Measurements from ENCODE around the gene CIB2. TPM values are rescaled to one million over a fixed set of nuclear protein-coding genes. Genes with fewer than 3 reads are reported as not detected.

CIB2 gene
- total RNA-seq, 1 donor from 2014 or later: 9.6 TPM

- Mint-ChIP-seq H3K9me3 (ENCODE audit: unreplicated experiment) (no peaks in the 10 kb centered on the region), H3K27ac (ENCODE audit: unreplicated experiment) (no peak within 1 kb of the TSS), H3K36me3 (ENCODE audit: unreplicated experiment) (no peaks in the 10 kb centered on the region), H3K4me1 (ENCODE audit: unreplicated experiment) (peaks cover 8% of the 10 kb centered on the region), H3K4me3 (ENCODE audit: unreplicated experiment) (no peak within 1 kb of the TSS), H3K27me3 (ENCODE audit: unreplicated experiment) (peaks cover 6% of the 10 kb centered on the region)
- TF ChIP-seq CTCF (IDR thresholded peaks at IDR 0.05): no peak
- no peak for DNase-seq (ENCODE audit: extremely low spot score, unreplicated experiment)
Observed at GRCh38 chr15:78092261-78093041, 38.8 kb downstream of the CIB2 start, which contains the start of gene SH2D7. SH2D7 (plus strand) TSS chr15:78092561; CDS start chr15:78092585, 24 bp downstream.

- Mint-ChIP-seq H3K4me1 (ENCODE audit: unreplicated experiment) (peaks cover 11% of the 10 kb centered on the region), H3K4me3 (ENCODE audit: unreplicated experiment) (no peak overlapping the region), H3K27ac (ENCODE audit: unreplicated experiment) (no peak overlapping the region), H3K36me3 (ENCODE audit: unreplicated experiment) (no peaks in the 10 kb centered on the region), H3K27me3 (ENCODE audit: unreplicated experiment) (peaks cover 6% of the 10 kb centered on the region), H3K9me3 (ENCODE audit: unreplicated experiment) (no peaks in the 10 kb centered on the region)
- no peak for DNase-seq (ENCODE audit: extremely low spot score, unreplicated experiment)
- no peak for TF ChIP-seq CTCF (IDR thresholded peaks at IDR 0.05)
Observed at GRCh38 chr15:78090422-78091063, 40.7 kb downstream of the CIB2 start.

GRCh38 chr15:78088773-78089080, 42.5 kb downstream of the CIB2 start:
- Mint-ChIP-seq H3K4me3 (ENCODE audit: unreplicated experiment) (no peak overlapping the region), H3K36me3 (ENCODE audit: unreplicated experiment) (no peaks in the 10 kb centered on the region), H3K27me3 (ENCODE audit: unreplicated experiment) (no peaks in the 10 kb centered on the region), H3K9me3 (ENCODE audit: unreplicated experiment) (no peaks in the 10 kb centered on the region), H3K27ac (ENCODE audit: unreplicated experiment) (no peak overlapping the region), H3K4me1 (ENCODE audit: unreplicated experiment) (peaks cover 16% of the 10 kb centered on the region)
- DNase-seq (ENCODE audit: extremely low spot score, unreplicated experiment): no peak
- no peak for TF ChIP-seq CTCF (IDR thresholded peaks at IDR 0.05)

- Mint-ChIP-seq H3K36me3 (ENCODE audit: unreplicated experiment) (no peaks in the 10 kb centered on the region), H3K27me3 (ENCODE audit: unreplicated experiment) (no peaks in the 10 kb centered on the region), H3K27ac (ENCODE audit: unreplicated experiment) (no peak overlapping the region), H3K9me3 (ENCODE audit: unreplicated experiment) (no peaks in the 10 kb centered on the region), H3K4me3 (ENCODE audit: unreplicated experiment) (no peak overlapping the region), H3K4me1 (ENCODE audit: unreplicated experiment) (peaks cover 12% of the 10 kb centered on the region)
- TF ChIP-seq CTCF (IDR thresholded peaks at IDR 0.05): no peak
- no peak for DNase-seq (ENCODE audit: extremely low spot score, unreplicated experiment)
Observed at GRCh38 chr15:78087951-78088772, 43.1 kb downstream of the CIB2 start.

- no peak overlapping the region for H3K4me3 Mint-ChIP-seq (ENCODE audit: unreplicated experiment)
- H3K27me3 Mint-ChIP-seq (ENCODE audit: unreplicated experiment): no peaks in the 10 kb centered on the region
- H3K27ac Mint-ChIP-seq (ENCODE audit: unreplicated experiment): peak overlapping the region; percentile 64
- no peak for TF ChIP-seq CTCF (IDR thresholded peaks at IDR 0.05)
- H3K4me1 Mint-ChIP-seq (ENCODE audit: unreplicated experiment): peaks cover 13% of the 10 kb centered on the region
- H3K9me3 Mint-ChIP-seq (ENCODE audit: unreplicated experiment): no peaks in the 10 kb centered on the region
- DNase-seq (ENCODE audit: extremely low spot score, unreplicated experiment): no peak
- H3K36me3 Mint-ChIP-seq (ENCODE audit: unreplicated experiment): no peaks in the 10 kb centered on the region
Observed at GRCh38 chr15:78085928-78086327, 45.3 kb downstream of the CIB2 start.
